D721Med (cell line): Measurements from ENCODE around the gene RHOV.
A peak's percentile ranks its signal among the peaks of the same experiment; 100 is the strongest.

ENCODE experiments used
- DNase-seq: peaks from one replicate; pipeline ENCODE4 v3.0.0; 2011; ENCODE audit warnings: low spot score; ENCODE audit not compliant: insufficient read length
- FAIRE-seq: peaks from 2 replicates; lab custom pipeline; 2011; peaks lifted over from hg19 to GRCh38; lab: Jason Lieb, UNC
- TF ChIP-seq, protein P1 (sequence below): IDR thresholded peaks from 2 replicates; pipeline ENCODE4 v1.5.1; 2012; ENCODE audit warnings: mild to moderate bottlenecking, control low read depth; ENCODE audit not compliant: insufficient read depth; ENCODE audit errors: missing control alignments

The RHOV gene

DNA sequence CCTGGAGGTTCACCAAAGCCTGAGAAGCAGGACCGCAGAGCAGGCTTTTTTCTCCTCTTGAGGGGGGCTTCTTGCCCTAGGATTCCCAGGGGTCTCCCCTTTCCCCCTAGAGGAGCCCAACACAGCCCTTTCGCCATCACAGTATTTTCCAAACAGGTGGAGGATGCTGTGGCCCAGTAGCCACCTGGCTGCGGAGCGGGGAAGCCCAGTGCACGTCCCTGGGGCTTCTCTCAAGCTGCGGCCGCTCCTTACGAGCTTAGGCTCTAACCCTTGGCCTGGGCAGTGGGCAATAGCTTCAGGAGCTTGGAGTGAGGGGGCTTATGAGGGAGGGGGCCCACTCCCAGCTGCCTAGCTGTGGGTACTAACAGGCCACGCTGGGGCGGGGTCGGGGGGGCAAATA lies 43.6 kb upstream of the RHOV start:
- FAIRE-seq (no peak), DNase-seq (no peak)
- TF ChIP-seq, protein P1, sequence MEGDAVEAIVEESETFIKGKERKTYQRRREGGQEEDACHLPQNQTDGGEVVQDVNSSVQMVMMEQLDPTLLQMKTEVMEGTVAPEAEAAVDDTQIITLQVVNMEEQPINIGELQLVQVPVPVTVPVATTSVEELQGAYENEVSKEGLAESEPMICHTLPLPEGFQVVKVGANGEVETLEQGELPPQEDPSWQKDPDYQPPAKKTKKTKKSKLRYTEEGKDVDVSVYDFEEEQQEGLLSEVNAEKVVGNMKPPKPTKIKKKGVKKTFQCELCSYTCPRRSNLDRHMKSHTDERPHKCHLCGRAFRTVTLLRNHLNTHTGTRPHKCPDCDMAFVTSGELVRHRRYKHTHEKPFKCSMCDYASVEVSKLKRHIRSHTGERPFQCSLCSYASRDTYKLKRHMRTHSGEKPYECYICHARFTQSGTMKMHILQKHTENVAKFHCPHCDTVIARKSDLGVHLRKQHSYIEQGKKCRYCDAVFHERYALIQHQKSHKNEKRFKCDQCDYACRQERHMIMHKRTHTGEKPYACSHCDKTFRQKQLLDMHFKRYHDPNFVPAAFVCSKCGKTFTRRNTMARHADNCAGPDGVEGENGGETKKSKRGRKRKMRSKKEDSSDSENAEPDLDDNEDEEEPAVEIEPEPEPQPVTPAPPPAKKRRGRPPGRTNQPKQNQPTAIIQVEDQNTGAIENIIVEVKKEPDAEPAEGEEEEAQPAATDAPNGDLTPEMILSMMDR, result no peak

DNA sequence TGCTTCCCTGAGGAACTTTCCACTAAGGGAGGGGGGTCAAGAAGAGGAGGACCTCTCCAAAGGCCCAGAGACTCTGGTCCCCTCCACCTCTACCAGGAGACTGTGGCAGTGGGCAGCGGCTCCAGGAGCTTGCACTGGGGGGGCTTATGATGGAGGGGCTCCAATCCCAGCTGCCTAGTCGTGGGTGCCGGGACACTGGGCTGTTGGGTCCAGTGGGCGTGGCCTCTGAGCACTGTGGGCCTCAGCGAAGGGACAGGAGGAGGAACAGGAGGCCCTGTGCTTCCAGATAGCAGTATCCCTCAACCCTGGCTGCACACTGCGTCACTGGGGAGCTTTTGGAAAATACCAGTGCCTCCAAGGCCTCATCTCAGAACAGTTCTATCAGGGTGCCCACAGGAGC lies 41.6 kb upstream of the RHOV start:
- FAIRE-seq, result no peak
- DNase-seq, result no peak
- TF ChIP-seq, protein P1, result no peak

DNA sequence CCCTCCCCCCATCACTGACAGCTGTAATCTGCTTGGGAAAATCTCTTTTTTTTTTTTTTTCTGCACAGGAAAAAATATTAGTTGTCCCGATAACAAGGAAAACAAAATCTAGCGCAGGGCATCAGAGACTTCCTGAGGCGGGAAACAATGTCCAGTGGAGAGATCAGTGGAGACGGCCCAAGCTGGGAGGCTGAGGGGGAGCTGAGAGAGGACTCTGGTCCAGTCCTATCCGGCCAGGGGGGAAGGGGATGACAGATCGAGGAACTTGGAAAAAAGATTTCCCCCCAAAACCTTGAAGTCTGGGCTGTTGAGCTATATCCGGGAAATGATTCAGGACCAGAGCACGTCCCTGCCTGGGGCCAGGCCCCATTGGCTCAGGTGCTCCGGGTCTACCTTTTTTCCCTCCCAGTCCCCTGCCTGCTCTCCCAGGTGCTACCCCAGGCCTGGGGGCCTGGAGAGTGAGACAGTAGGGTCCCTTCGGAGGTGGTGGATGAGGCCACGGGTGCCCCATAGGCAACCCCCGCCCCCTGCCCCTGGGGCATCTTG lies 41.2 kb upstream of the RHOV start:
- TF ChIP-seq, protein P1, result no peak
- DNase-seq (no peak), FAIRE-seq (no peak)

DNA sequence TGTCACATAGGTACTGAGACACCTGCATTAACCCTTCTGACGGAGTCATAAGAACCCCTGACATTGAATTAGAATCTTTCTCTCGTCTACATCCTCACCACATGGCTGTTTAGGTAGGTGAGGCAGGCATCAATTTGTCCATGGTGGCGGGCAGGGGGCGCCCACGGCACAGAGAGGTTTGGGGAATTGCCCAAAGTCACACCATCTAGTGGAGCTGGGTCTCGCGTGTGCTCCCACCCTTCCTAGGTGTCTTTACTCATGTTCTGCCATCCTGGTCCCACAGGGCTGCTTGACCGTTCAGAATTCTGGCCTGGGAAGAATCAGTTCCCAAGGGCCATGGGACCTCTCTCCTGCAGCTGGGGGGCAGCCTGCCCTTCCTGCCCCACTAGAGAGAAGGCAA lies 40.5 kb upstream of the RHOV start:
- TF ChIP-seq, protein P1, result peak; percentile 25
- DNase-seq (no peak), FAIRE-seq (no peak)

DNA sequence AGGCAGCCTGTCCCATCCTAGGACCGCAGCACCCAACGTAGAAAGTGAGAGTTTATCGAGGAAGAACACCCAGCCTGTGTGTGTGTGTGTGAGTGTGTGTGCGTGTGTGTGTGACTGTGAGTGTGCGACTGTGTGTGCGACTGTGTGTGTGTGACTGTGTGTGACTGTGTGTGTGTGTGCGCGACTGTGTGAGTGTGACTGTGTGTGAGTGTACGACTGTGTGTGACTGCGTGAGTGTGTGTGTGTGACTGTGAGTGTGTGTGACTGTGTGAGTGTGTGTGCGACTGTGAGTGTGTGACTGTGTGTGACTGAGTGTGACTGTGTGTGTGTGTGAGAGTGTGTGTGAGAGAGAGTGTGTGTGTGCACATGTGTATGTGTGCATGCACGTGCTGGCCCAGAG lies 40.0 kb upstream of the RHOV start:
- FAIRE-seq, result no peak

DNA sequence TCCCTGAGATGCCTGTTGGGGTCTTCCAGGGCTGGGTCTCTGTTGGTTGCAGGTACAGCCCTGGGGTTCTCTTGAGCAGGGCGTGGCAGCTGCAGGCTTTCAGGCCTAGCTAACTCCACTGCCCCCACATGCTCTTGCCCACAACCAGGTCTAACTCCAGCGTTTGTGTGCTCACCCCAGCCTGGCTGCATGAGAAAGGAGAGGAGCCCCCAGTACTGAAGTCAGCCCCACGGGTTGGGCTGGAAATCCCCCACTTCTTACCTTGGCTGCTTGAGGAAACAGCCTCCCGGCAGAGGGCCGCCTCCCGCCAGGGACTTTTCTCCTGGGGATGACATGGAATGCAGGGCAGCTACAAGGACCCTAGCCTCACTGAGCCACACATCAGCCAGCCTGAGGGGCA lies 38.4 kb upstream of the RHOV start:
- TF ChIP-seq, protein P1, result no peak
- FAIRE-seq, result no peak
- DNase-seq, result peak; percentile 13

More for the DNA sequence above, 40.0 kb upstream of the RHOV start:
- no peak for DNase-seq
- TF ChIP-seq, protein P1, result no peak

DNA sequence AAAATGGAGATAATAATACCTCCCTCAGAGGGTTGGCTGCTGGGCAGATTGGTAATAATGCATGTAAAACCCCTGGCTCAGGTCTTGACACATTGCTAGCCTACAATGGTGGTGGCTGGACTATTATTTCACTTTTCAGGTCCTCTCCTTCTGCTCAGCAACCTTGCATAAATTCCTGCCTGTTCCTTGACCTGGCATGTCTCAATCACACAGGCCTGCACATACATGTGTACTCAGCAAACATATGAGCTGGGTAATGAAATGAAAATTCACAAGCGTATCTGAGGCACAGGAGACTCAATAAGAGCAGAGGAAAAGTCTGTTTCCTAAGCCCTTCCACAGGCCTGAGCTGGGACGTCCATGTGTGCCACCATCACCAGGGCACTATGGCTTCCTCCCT lies 37.7 kb upstream of the RHOV start:
- DNase-seq (no peak), FAIRE-seq (no peak)
- TF ChIP-seq, protein P1, result no peak
